ENCODE data around the gene IRF2BP2.
"Not testable (repeated sequence)": the region's sequence is repeated elsewhere in the genome, so short reads cannot be mapped to it uniquely, and the experiment has no call there.

IRF2BP2 gene

GRCh38 chr1:234600418-234601281, 9.3 kb downstream of the IRF2BP2 start:
- peak; percentile 47 for DNase-seq

GRCh38 chr1:234599617-234600417, 10.2 kb downstream of the IRF2BP2 start:
- peak; percentile 53 for DNase-seq

- peak; percentile 25 for DNase-seq
Measured at GRCh38 chr1:234598974-234599616, 10.9 kb downstream of the IRF2BP2 start.

DNA sequence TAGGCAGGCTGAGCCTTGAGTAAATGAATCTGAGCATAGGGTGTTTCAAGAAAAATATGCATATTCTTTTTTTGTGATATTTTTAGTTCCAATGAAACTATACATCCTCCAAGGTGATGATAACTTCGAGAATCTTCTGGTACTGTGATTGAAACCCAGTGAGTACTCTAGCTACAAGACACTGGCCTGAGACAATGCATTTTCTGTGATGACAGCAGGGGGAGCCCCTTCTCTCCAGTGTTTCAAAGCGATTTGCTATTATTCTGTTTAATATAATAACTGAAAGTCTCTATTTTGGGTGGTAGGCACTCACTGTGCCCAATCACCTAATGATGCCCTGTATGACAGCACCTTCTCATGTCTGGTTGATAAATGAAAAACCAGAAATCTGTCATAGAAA, 12.1 kb downstream of the IRF2BP2 start:
- DNase-seq, result peak; percentile 27

DNA sequence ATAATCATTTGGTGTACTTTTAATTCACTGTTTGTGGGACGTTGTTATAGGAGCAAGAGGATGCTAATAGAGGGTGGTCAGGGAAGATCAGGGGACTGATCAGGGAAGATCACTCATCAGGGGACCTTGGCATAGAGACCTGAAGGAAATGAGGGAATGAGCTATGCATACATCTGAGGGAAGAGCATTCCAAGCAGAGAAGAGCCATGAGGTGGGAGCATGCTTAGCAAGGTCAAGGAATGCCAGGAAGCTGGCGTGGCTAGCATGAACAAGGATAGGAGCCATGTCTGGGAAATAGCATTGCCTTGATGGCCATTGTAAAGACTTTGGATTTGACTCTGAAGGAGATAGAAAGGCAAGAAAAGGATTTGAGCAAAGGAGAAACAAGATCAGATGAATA, 14.1 kb downstream of the IRF2BP2 start:
- DNase-seq, result no peak

- DNase-seq, result not testable (repeated sequence)
Measured at GRCh38 chr1:234594575-234594974, 15.4 kb downstream of the IRF2BP2 start.

- no peak for DNase-seq
Measured at GRCh38 chr1:234593771-234594504, 16.0 kb downstream of the IRF2BP2 start.

DNA sequence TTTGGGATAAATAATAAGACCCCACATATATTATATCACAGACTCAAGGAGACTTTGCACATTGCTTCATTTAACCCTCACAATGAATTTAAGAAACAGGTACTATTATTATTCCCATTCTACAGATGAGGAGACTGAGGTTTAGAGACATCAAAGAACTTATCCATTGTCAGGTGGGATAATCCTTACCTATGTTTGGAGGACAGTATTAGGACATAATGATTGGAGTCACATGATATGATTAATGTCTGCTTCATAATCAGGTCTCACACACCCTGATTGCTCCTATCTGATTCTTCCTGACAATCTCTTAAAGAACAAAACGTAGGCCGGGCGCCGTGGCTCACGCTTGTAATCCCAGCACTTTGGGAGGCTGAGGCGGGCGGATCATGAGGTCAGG, 16.9 kb downstream of the IRF2BP2 start:
- DNase-seq, result no peak

DNA sequence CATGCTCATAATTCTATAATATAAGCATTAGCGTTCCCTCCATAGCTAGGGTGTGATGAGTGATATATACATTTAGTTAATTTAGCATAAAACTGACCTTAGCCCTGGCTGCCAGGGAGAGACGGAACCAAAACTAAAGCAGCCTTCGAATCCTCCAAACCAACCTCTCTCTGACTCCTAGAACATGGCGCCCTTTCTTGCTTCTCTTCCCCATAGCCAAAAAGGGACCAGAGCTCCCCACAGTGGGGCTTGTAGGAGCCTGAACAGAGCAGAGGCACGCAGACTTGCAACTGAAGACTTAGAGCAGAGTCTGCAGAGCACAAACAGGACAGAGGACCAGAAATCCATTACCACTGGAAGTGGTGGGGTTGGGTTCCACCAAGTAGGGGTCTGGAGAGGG, 17.7 kb downstream of the IRF2BP2 start:
- DNase-seq, result no peak

- no peak for DNase-seq
Measured at GRCh38 chr1:234591131-234591530, 18.8 kb downstream of the IRF2BP2 start.

GRCh38 chr1:234589854-234590620, 19.9 kb downstream of the IRF2BP2 start:
- DNase-seq, result peak; percentile 6

DNA sequence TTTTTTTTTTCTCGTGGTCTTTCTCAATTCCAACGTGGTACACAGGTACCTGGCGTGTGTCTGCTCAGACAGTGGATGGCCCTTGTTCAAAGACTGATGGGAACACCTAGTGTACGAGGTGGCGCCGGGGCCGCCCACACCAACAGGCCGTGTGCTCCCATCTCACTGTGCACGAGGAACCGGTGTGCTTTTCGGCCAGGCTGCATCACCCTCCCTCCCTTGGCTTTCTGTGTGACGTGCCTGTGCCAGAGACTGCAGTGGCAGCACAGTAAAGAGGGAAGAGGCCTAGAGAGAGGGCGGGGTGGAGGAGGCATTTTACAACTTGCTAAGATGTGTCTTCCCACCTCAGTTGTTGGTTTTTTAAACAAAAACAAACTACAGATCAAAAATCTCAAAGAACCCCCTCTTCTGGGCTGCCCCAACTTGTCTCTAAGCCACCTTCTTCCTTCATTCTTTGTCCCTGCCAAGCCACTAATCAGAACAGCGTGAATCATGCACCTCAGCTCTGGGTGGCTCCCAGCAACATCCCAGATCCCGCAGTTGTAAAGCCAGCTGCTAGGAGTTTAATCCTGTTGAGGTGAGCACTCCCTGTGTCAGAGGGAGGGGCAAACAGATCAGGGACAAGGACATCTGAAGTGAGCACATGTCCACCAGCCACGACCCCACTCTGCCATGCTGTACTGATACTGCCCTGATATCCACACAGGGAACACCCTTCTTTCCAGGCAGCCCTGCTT, 20.7 kb downstream of the IRF2BP2 start:
- no peak for DNase-seq

DNA sequence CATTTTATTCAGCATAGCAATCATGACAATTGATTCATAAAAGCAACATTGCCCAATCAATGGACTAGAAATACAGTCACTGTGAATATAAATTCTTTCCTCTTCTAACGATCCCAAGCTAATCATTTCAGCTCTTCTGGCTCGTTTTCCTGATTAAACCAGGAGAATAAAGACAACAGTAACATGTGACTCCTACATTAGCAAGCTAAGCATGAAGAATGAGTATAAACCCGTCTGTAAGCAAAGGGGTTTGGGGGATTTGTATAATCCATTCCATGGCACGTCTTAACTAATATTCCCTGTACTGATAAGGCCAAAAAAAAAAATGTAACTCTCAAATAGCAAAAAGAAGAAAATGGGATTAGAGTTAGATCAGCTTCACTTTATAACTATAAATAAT, 21.6 kb downstream of the IRF2BP2 start:
- DNase-seq, result no peak

- no peak for DNase-seq
Measured at GRCh38 chr1:234586892-234587485, 23.0 kb downstream of the IRF2BP2 start.

- DNase-seq, result no peak
Measured at GRCh38 chr1:234586304-234586703, 23.7 kb downstream of the IRF2BP2 start.

DNA sequence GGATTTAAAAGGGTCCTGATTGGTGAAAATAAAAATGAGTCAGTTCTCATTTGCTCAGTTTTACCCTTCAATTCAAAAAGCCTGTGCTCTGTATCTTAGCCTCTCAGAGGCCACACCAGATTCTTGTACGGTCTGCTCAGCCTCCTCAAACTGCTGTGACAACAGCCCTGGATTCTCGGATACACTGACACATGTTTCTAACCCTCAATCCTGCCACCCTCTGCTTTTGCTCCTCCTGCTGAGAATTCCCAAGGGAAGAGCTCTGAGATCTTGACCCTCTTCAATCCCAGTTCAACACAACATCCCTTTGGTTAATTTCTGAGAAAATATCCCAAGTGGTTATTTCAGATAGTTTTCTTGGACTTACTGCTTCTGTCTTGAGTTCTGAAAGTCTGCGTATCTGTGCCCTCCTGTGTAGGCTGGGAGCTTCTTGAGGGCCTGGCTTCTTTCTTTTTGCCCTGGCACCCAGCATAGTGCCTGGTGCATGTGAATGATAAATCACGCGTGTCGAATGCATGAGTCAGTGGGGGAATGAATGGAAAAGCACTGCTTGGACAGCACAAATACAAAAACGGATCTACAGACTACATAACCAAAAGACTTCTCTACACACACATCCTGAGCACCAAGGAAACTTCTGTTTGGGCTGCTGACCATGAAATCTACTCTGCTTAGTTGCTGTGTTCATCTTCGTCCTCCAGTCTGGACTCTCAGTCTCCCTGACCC, 24.5 kb downstream of the IRF2BP2 start:
- DNase-seq, result no peak

DNA sequence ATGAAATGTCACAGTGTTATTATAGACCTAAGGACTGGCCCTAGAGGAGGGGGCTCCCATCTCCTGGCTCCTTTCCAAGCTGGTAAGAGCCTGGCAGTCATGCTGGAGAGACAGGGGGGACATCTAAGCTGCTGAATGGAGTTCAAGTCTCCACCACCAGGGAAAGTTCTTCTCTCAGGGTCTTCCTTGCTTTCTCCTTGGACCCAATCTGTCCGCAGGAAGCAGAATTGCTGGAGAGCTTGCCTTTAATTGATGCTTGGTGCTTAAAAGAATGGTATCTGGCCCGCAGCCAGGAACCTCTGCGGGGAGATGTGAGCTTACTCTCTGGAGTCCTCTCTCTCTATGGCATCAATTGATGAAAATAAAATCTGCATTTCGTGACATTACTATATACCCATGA, 25.1 kb downstream of the IRF2BP2 start:
- no peak for DNase-seq

DNA sequence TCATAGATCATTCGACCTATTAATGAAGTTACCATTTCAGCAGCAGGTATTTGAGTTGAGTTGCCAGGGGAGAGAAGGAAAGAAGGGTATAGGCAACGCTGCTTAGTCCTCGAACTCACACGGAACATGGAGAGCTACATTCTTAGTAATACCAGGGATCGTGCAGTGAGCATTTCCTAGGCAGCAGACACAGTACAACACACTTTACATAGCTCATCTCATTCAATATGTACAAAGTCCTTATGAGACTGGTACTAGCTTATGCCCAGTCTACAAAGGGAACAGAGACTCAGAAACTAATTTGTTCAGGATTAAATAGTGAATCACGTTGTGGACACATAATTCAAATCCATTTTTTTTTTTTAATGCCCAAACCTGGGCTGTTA, 25.6 kb downstream of the IRF2BP2 start:
- no peak for DNase-seq

DNA sequence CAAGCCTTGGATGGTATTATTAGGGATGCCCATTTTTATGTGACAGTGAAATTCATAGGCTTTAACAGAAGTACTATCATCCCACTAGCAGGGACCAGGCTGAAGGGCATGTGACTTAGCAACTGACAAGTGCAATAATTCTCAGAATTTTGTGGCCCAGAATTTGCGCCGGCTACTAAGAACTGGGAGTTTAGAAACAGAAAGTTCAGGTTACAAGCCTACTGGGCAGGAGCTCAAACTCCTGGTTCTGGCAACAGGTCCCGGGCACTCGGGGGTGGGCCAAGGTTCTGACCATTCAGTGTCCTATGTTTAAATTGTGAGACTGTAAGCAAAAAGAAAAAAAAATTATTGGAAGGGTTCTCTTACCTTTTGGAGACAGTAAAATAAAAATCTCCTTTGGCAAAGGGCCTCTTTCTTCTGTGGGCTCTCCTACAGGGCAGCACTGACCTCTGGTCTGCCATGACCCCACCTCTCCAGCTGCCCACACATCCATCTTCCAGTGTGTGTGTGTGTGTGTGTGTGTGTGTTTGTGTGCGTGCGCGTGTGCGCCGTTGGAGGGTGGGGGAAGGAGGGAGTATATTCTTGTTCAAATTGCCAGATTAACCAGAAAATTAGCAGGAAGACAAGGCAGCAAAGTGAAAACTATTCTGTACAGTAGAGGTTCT, 26.1 kb downstream of the IRF2BP2 start:
- no peak for DNase-seq

All from kidney glomerular epithelial cell (primary cell).